Liver (tissue), 3 donors: ENCODE data around the gene GNG2.

ENCODE experiments used
- FOXA2 ChIP-seq: IDR thresholded peaks from 2 replicates; pipeline ENCODE4 v1.6.1; 2016; ENCODE audit warnings: antibody characterized with exemption
- GABPA ChIP-seq, 2 donors: IDR thresholded peaks in 1 of 2; conservative IDR thresholded peaks in 1 of 2; 2 replicates each; pipeline ENCODE4 v1.6.1; 2016; ENCODE audit warnings: antibody characterized with exemption in 2 of 2, mild to moderate bottlenecking in 1 of 2, moderate library complexity in 1 of 2
- JUND ChIP-seq, 2 donors: IDR thresholded peaks; 2 replicates each; pipeline ENCODE4 v1.6.1; 2016; ENCODE audit warnings: antibody characterized with exemption in 2 of 2
- RAD21 ChIP-seq, 2 donors: IDR thresholded peaks; 2 replicates each; pipeline ENCODE4 v1.6.1; 2016; ENCODE audit warnings: antibody characterized with exemption in 2 of 2, mild to moderate bottlenecking in 2 of 2
- RXRA ChIP-seq, 2 donors: IDR thresholded peaks; 2 replicates each; pipeline ENCODE4 v1.6.1; 2017 to 2018; ENCODE audit warnings: antibody characterized with exemption in 2 of 2, mild to moderate bottlenecking in 1 of 2
- SP1 ChIP-seq: IDR thresholded peaks from 2 replicates; pipeline ENCODE4 v1.6.1; 2018; ENCODE audit warnings: antibody characterized with exemption, mild to moderate bottlenecking
- TAF1 ChIP-seq: conservative IDR thresholded peaks from 2 replicates; pipeline ENCODE4 v1.6.1; 2016; ENCODE audit warnings: antibody characterized with exemption, mild to moderate bottlenecking
- YY1 ChIP-seq: IDR thresholded peaks from 2 replicates; pipeline ENCODE4 v1.6.1; 2016; ENCODE audit warnings: antibody characterized with exemption, mild to moderate bottlenecking
- TF ChIP-seq, protein P1 (sequence below): IDR thresholded peaks from 2 replicates; pipeline ENCODE4 v1.6.1; 2016; ENCODE audit warnings: antibody characterized with exemption
- TF ChIP-seq, protein P2 (sequence below): fragments of 150-350 bp; IDR thresholded peaks from 2 replicates; pipeline ENCODE4 v1.5.1; 2017; ENCODE audit warnings: improper control_type of control experiment, low read depth, low read length; ENCODE audit not compliant: missing input control
- TF ChIP-seq, protein P3 (sequence below): IDR thresholded peaks from 2 replicates; pipeline ENCODE4 v1.6.1; 2016; ENCODE audit warnings: antibody characterized with exemption
- TF ChIP-seq, protein P4 (sequence below): IDR thresholded peaks from 2 replicates; pipeline ENCODE4 v1.6.1; 2016; ENCODE audit warnings: antibody characterized with exemption
- TF ChIP-seq, protein P5 (sequence below): IDR thresholded peaks from 2 replicates; pipeline ENCODE4 v1.6.1; 2016; ENCODE audit warnings: antibody characterized with exemption, mild to moderate bottlenecking
- donor health status: healthy.
- donor health status: healthy.

DNA sequence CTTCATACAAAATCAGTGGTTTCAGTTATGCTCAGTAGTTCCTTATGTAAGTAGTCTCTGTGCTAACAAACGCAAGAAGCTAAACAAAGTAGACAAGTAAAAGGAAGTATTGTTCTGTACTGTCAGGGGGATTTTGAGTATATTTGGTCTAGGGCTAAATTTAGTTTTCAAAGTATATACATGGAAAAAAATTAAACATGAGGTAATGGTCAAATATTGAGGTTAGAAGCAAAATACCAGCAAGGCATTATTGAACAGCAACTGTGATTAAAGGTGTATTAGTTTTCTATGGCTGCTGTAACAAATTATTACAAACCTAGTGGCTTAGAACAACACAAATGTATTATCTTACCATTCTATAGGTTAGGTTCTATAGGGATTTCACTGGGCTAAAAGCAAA is 18.8 kb downstream of the GNG2 start:
- TF ChIP-seq, protein P1, sequence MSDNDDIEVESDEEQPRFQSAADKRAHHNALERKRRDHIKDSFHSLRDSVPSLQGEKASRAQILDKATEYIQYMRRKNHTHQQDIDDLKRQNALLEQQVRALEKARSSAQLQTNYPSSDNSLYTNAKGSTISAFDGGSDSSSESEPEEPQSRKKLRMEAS = no peak
- TF ChIP-seq SP1 (no peak), YY1 (no peak), GABPA (IDR thresholded peaks at IDR 0.05 in 1 of 2, conservative IDR thresholded peaks at IDR 0.05 in 1 of 2) (no peak), RXRA (IDR thresholded peaks at IDR 0.05) (no peak), JUND (IDR thresholded peaks at IDR 0.05) (no peak), TAF1 (no peak), RAD21 (IDR thresholded peaks at IDR 0.05) (no peak), FOXA2 (no peak)
- TF ChIP-seq, protein P2, sequence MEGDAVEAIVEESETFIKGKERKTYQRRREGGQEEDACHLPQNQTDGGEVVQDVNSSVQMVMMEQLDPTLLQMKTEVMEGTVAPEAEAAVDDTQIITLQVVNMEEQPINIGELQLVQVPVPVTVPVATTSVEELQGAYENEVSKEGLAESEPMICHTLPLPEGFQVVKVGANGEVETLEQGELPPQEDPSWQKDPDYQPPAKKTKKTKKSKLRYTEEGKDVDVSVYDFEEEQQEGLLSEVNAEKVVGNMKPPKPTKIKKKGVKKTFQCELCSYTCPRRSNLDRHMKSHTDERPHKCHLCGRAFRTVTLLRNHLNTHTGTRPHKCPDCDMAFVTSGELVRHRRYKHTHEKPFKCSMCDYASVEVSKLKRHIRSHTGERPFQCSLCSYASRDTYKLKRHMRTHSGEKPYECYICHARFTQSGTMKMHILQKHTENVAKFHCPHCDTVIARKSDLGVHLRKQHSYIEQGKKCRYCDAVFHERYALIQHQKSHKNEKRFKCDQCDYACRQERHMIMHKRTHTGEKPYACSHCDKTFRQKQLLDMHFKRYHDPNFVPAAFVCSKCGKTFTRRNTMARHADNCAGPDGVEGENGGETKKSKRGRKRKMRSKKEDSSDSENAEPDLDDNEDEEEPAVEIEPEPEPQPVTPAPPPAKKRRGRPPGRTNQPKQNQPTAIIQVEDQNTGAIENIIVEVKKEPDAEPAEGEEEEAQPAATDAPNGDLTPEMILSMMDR = no peak
- TF ChIP-seq, protein P3, sequence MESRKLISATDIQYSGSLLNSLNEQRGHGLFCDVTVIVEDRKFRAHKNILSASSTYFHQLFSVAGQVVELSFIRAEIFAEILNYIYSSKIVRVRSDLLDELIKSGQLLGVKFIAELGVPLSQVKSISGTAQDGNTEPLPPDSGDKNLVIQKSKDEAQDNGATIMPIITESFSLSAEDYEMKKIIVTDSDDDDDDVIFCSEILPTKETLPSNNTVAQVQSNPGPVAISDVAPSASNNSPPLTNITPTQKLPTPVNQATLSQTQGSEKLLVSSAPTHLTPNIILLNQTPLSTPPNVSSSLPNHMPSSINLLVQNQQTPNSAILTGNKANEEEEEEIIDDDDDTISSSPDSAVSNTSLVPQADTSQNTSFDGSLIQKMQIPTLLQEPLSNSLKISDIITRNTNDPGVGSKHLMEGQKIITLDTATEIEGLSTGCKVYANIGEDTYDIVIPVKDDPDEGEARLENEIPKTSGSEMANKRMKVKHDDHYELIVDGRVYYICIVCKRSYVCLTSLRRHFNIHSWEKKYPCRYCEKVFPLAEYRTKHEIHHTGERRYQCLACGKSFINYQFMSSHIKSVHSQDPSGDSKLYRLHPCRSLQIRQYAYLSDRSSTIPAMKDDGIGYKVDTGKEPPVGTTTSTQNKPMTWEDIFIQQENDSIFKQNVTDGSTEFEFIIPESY = no peak
- TF ChIP-seq, protein P4, sequence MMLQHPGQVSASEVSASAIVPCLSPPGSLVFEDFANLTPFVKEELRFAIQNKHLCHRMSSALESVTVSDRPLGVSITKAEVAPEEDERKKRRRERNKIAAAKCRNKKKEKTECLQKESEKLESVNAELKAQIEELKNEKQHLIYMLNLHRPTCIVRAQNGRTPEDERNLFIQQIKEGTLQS = no peak
- TF ChIP-seq, protein P5, sequence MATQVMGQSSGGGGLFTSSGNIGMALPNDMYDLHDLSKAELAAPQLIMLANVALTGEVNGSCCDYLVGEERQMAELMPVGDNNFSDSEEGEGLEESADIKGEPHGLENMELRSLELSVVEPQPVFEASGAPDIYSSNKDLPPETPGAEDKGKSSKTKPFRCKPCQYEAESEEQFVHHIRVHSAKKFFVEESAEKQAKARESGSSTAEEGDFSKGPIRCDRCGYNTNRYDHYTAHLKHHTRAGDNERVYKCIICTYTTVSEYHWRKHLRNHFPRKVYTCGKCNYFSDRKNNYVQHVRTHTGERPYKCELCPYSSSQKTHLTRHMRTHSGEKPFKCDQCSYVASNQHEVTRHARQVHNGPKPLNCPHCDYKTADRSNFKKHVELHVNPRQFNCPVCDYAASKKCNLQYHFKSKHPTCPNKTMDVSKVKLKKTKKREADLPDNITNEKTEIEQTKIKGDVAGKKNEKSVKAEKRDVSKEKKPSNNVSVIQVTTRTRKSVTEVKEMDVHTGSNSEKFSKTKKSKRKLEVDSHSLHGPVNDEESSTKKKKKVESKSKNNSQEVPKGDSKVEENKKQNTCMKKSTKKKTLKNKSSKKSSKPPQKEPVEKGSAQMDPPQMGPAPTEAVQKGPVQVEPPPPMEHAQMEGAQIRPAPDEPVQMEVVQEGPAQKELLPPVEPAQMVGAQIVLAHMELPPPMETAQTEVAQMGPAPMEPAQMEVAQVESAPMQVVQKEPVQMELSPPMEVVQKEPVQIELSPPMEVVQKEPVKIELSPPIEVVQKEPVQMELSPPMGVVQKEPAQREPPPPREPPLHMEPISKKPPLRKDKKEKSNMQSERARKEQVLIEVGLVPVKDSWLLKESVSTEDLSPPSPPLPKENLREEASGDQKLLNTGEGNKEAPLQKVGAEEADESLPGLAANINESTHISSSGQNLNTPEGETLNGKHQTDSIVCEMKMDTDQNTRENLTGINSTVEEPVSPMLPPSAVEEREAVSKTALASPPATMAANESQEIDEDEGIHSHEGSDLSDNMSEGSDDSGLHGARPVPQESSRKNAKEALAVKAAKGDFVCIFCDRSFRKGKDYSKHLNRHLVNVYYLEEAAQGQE = no peak
